PC-9 (cell line): ENCODE data around the gene EPS15.

Experiments used
- EZH2 ChIP-seq: fragments of 200-600 bp; sonication (generic); IDR thresholded peaks from 2 replicates; pipeline ENCODE4 v1.8.0; 2017; ENCODE audit warnings: antibody characterized with exemption, low read depth
- TF ChIP-seq, protein P1 (sequence below): fragments of 200-600 bp; sonication (generic); conservative IDR thresholded peaks from 2 replicates; pipeline ENCODE4 v1.6.1; 2017; ENCODE audit warnings: mixed run types, antibody characterized with exemption, mild to moderate bottlenecking, moderate library complexity

DNA sequence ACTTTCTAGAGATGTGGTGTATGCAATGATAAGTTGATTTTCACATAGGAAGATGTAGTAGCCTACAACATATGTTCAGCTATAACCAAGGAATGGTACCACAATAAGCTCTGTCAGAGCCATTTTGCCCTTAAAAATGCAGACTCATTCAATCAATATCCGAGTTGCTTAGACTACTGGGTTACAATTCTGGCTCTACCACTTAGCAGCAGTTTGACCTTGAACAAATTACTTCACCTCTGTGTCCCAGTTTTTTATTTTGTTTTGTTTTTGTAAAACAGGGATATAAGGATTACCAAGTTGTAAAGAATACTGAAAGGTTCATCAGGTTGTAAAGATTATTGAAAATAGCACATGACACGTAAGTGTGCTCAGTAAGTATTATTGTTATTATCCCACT is 9.3 kb downstream of the EPS15 start:
- TF ChIP-seq, protein P1, sequence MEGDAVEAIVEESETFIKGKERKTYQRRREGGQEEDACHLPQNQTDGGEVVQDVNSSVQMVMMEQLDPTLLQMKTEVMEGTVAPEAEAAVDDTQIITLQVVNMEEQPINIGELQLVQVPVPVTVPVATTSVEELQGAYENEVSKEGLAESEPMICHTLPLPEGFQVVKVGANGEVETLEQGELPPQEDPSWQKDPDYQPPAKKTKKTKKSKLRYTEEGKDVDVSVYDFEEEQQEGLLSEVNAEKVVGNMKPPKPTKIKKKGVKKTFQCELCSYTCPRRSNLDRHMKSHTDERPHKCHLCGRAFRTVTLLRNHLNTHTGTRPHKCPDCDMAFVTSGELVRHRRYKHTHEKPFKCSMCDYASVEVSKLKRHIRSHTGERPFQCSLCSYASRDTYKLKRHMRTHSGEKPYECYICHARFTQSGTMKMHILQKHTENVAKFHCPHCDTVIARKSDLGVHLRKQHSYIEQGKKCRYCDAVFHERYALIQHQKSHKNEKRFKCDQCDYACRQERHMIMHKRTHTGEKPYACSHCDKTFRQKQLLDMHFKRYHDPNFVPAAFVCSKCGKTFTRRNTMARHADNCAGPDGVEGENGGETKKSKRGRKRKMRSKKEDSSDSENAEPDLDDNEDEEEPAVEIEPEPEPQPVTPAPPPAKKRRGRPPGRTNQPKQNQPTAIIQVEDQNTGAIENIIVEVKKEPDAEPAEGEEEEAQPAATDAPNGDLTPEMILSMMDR, result no peak
- TF ChIP-seq EZH2, result no peak
